Measurements from ENCODE around the gene TEP1.

DNA sequence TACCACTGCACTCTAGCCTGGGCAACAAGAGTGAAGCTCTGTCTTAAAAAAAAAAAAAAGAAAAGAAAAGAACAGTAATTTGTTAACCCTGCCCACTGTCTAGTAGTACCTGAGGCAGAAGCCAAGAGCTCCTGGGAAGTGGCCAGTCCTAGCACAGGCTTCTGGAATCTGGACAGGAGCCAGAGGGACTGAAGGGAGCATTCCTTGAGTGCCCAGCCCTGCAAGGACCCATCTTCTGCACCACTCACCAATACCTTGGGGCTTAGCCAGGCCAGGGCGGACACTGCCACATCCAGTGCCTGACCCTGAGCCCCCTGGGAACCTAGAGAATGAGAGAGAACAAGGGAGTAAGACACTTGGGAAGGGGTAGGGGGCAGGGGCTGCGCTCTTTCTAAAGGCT lies 36.1 kb downstream of the TEP1 start:
- no peak for TF ChIP-seq POLR2A (IDR thresholded peaks at IDR 0.05)
- TF ChIP-seq, protein P1, sequence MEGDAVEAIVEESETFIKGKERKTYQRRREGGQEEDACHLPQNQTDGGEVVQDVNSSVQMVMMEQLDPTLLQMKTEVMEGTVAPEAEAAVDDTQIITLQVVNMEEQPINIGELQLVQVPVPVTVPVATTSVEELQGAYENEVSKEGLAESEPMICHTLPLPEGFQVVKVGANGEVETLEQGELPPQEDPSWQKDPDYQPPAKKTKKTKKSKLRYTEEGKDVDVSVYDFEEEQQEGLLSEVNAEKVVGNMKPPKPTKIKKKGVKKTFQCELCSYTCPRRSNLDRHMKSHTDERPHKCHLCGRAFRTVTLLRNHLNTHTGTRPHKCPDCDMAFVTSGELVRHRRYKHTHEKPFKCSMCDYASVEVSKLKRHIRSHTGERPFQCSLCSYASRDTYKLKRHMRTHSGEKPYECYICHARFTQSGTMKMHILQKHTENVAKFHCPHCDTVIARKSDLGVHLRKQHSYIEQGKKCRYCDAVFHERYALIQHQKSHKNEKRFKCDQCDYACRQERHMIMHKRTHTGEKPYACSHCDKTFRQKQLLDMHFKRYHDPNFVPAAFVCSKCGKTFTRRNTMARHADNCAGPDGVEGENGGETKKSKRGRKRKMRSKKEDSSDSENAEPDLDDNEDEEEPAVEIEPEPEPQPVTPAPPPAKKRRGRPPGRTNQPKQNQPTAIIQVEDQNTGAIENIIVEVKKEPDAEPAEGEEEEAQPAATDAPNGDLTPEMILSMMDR (IDR thresholded peaks at IDR 0.05), result no peak
